ENCODE data around the gene SLC5A5. TPM values are rescaled to one million over a fixed set of nuclear protein-coding genes. Genes with fewer than 3 reads are reported as not detected.

Gene SLC5A5
- 0.13 TPM for total RNA-seq

- DNase-seq (ENCODE audit: low spot score), result no peak
Measured at GRCh38 chr19:17871878-17872250, at the start of gene SLC5A5. Gene SLC5A5, plus strand, starts transcription at chr19:17871945. Its CDS starts 375 bp downstream, at chr19:17872320.

GRCh38 chr19:17824339-17824738, 47.4 kb upstream of the SLC5A5 start:
- no peak for DNase-seq (ENCODE audit: low spot score)

- DNase-seq (ENCODE audit: low spot score), result no peak
Measured at GRCh38 chr19:17826508-17827056, 45.2 kb upstream of the SLC5A5 start.

- DNase-seq (ENCODE audit: low spot score), result peak; percentile 50
Measured at GRCh38 chr19:17829855-17830566, 41.7 kb upstream of the SLC5A5 start.

GRCh38 chr19:17830567-17831418, 41.0 kb upstream of the SLC5A5 start:
- DNase-seq (ENCODE audit: low spot score), result peak; percentile 91

- peak; percentile 48 for DNase-seq (ENCODE audit: low spot score)
Measured at GRCh38 chr19:17831419-17831888, 40.3 kb upstream of the SLC5A5 start.

- no peak for DNase-seq (ENCODE audit: low spot score)
Measured at GRCh38 chr19:17832443-17833208, 39.1 kb upstream of the SLC5A5 start.

- no peak for DNase-seq (ENCODE audit: low spot score)
Measured at GRCh38 chr19:17834350-17835181, 37.2 kb upstream of the SLC5A5 start.

GRCh38 chr19:17835182-17836006, 36.4 kb upstream of the SLC5A5 start:
- DNase-seq (ENCODE audit: low spot score), result no peak

GRCh38 chr19:17836530-17836929, 35.2 kb upstream of the SLC5A5 start:
- no peak for DNase-seq (ENCODE audit: low spot score)

- DNase-seq (ENCODE audit: low spot score), result no peak
Measured at GRCh38 chr19:17837972-17838371, 33.8 kb upstream of the SLC5A5 start.

- DNase-seq (ENCODE audit: low spot score), result no peak
Measured at GRCh38 chr19:17840019-17840418, 31.7 kb upstream of the SLC5A5 start.

- no peak for DNase-seq (ENCODE audit: low spot score)
Measured at GRCh38 chr19:17841371-17841809, 30.4 kb upstream of the SLC5A5 start.

- peak; percentile 95 for DNase-seq (ENCODE audit: low spot score)
Measured at GRCh38 chr19:17841810-17842662, 29.7 kb upstream of the SLC5A5 start.

GRCh38 chr19:17842663-17843291, 29.0 kb upstream of the SLC5A5 start:
- DNase-seq (ENCODE audit: low spot score), result no peak

- DNase-seq (ENCODE audit: low spot score), result no peak
Measured at GRCh38 chr19:17843292-17843827, 28.4 kb upstream of the SLC5A5 start.

GRCh38 chr19:17843908-17844490, 27.7 kb upstream of the SLC5A5 start:
- DNase-seq (ENCODE audit: low spot score), result no peak

- no peak for DNase-seq (ENCODE audit: low spot score)
Measured at GRCh38 chr19:17846146-17846545, 25.6 kb upstream of the SLC5A5 start.
